Activated T-cell treated with anti-CD3 and anti-CD28 coated beads for 48 hours (primary cell): ENCODE results near the gene MYRIP.
"Not testable (repeated sequence)": the region's sequence is repeated elsewhere in the genome, so short reads cannot be mapped to it uniquely, and the experiment has no call there.

Source experiments
- DNase-seq: peaks from one replicate; pipeline ENCODE4 v3.0.0-alpha.2; 2020; ENCODE audit warnings: low read depth

The MYRIP gene

GRCh38 chr3:39806820-39807219 is 2.6 kb upstream of the MYRIP start:
- no peak for DNase-seq

GRCh38 chr3:39808467-39809180 is 785 bp upstream of the MYRIP start:
- no peak for DNase-seq

GRCh38 chr3:39809995-39810595 is 686 bp downstream of the MYRIP start:
- no peak for DNase-seq

GRCh38 chr3:39810647-39811161 is 1.3 kb downstream of the MYRIP start:
- DNase-seq, result no peak

GRCh38 chr3:39811561-39811960 is 2.2 kb downstream of the MYRIP start:
- DNase-seq, result no peak

- no peak for DNase-seq
Measured at GRCh38 chr3:39812537-39812936, 3.1 kb downstream of the MYRIP start.

DNA sequence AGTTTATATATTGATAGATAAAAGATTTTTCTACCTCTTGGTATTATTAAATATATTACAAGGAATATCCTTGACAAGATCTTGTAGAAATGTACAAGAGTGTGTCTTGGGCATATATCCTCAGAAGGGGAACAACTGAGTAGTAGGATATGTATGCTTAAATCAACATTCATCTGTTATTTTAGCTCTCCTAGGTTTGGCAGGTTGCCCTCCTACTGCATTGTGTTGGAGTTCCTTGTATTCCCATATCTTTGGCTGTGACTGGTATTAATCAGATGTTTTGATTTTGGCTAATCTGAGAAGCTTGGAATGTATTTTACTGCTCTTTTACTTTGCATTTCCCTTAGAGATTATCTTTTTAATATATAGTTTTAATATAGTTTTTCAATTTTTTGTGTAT is 4.6 kb downstream of the MYRIP start:
- no peak for DNase-seq

DNA sequence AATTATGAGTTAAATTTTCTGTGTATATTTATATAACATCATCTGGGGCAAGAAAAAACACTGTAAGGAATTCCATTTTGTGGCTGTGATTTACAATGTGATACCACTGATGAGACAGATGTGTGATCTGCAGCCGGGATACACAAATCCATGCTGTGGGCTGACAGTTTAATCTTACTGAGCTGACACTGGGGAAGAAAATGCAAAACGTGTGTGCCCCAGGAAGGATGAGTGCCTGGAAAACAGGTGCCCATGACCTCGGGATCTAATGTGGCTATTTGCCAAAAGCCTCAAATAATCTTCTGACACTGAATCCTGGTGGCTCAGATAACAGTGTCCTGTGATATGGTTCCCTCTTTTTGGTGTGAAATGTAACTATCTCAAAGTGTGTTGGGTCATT is 10.5 kb downstream of the MYRIP start:
- no peak for DNase-seq

- DNase-seq, result not testable (repeated sequence)
Measured at GRCh38 chr3:39833764-39834163, 24.4 kb downstream of the MYRIP start.

DNA sequence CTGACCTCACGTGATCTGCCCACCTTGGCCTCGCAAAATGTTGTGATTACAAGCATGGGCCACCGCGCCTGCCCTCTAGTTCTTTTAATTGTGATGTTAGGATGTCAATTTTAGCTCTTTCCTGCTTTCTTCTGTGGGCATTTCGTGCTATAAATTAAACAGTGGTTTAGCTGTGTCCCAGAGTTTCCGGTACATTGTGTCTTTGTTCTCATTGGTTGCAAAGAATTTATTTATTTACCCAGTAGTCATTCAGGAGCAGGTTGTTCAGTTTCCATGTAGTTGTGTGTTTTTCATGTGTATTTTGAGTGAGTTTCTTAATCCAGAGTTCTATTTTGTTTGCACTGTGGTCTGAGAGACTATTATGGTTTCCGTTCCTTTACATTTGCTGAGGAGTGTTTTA is 30.1 kb downstream of the MYRIP start:
- no peak for DNase-seq

GRCh38 chr3:39843440-39843839 is 34.0 kb downstream of the MYRIP start:
- no peak for DNase-seq

- DNase-seq, result no peak
Measured at GRCh38 chr3:39848365-39848764, 39.0 kb downstream of the MYRIP start.

DNA sequence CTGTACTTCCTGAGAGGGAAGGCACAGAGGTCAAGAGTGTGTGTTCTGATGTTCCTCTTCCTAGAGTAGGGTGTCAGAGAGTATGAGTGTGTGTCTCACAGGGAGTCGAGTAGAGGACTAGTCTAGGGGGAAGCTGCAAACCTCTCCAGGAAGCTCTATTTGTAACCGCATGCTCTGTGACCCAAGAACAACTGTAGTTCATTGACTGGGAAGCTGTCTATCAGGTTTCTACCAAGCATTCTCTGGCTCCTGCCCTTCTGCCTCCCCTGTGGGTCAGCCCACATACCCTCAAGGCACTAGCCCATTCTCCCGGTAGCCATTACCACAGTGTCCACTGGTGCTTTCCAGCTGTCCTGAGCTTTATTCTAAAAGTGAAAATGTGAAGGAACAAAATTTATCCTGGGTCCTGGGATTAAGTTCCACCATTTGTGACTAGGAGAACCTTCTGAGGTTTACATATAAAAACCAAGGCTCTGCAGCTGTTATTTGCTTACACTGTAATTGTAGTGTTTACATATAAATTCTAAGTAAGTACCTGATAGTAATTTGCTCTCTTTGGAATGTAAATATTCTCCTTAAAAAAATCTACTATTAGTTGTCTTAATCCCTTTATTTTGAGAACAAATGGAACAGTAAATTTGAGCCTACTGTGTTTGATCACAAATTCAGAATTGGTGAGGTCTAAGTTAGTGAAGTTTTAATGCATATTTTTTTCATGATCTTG is 40.7 kb downstream of the MYRIP start:
- DNase-seq, result no peak

DNA sequence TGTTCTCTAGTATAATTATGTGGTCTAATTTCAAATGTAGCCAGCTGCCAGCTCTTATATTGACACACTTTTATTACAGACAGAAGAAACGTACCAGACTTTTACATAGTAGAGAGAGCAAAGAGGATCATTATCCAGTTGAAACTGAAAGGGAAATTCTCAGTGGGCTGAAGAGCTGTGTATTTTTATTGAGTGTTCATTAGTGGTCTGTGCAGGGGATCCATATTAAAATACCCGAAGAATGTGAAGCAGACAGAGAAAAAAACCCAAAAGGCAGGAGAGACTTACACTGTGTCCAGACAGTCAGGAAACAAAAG is 41.3 kb downstream of the MYRIP start:
- no peak for DNase-seq

DNA sequence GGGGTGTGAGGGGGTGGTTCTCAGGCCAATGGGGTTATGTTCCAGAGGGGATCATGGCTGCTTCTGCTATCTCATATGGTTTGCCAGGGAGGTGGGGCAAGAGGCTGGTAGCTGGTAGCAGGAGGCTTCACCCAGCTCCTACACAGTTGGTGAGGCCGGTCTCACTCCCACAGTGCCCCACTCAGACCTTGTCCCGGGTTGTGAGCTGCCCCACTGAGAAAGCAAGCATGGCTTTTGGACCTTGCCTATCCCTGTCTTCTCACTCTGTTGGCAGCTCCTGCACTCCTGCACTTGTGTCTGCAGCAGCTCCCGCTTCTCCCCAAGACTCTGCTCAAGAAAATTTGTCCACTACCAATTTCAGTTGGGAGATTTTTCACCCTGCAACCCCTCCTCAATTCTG is 46.1 kb downstream of the MYRIP start:
- DNase-seq, result no peak

GRCh38 chr3:39869890-39870289 is 60.5 kb downstream of the MYRIP start:
- DNase-seq, result no peak

GRCh38 chr3:39870706-39871105 is 61.3 kb downstream of the MYRIP start:
- DNase-seq, result no peak

DNA sequence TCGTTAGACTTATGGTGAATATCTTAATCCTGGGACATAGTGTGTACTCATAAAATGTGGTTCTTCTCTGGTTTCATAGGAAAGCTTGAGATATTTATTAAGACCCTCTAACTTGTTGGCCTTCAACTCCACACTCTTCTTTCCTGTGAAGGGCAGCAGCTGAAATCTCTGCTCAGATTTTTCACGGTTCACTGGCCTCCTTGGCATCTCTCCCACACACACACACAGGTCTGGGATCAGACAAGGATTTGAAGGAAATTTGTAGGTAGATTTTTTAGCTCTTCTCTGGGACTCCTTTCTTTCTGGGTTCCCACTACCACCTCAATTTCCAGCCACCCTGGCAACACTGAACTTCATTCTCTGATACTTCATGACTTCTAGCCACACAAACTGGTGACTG is 70.2 kb downstream of the MYRIP start:
- DNase-seq, result no peak

DNA sequence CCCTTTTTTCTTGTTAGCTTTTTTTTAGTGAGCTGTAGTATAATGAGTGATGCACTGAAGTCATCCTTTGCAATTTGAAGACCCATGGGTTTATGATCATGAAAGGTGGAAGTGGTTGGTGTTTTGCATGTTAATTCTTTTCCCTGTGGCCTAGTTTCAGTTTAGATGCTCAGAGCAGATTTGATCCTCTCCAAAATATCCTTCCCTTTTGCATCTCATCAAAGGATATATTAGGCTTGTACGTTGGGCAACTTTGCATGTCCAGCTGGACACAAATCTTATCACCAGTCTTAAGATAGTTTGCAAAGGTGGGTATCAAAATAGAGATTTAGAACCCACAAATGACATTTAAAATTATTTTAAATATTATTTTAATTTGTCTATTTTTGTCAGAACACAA is 72.7 kb downstream of the MYRIP start:
- DNase-seq, result no peak

GRCh38 chr3:39892068-39892467 is 82.7 kb downstream of the MYRIP start:
- no peak for DNase-seq

- DNase-seq, result no peak
Measured at GRCh38 chr3:39896184-39896583, 86.8 kb downstream of the MYRIP start.

DNA sequence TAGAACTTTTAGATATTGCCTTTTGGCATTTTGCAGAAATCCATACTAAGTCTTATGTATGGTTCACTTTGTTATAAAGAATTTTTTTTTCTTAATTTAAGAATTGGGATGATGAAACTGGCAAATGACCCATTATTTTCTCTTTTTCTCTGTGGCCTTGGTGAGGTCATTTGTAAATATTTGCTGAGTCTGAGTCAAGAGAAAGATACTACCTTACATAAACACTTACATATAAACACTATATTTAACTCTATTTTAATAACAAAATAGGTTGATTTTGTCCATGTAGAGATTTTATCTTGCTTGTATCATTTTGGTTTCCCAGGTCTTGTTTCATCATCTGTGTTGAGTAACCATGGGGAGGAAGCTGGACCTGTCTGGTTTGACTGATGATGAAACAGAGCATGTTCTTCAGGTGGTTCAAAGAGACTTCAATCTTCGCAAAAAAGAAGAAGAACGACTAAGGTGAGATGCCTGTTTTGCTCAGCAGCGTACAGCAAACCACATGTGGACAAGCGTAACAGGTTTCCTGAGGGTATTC is 91.1 kb downstream of the MYRIP start:
- DNase-seq, result no peak

GRCh38 chr3:39903253-39903652 is 93.8 kb downstream of the MYRIP start:
- DNase-seq, result no peak
